A549 (cell line): ENCODE measurements around the gene PAK1.

Experiments used
- CTCF ChIP-seq: fragments of >200 bp; sonication (Bioruptor Twin); formaldehyde crosslinking; IDR thresholded peaks from 3 replicates; pipeline ENCODE4 v1.5.1; 2016
- EP300 ChIP-seq, 2 experiments: fragments of >200 bp; sonication (Bioruptor Twin); formaldehyde crosslinking; IDR thresholded peaks; 2 replicates in 1 of 2; 3 replicates in 1 of 2; pipeline ENCODE4 v1.6.1; 2016 to 2017
- HOXA7 ChIP-seq: fragments of 250-450 bp; sonication (Bioruptor Pico); IDR thresholded peaks from 2 replicates; pipeline ENCODE4 v1.5.0; 2020; ENCODE audit warnings: mild to moderate bottlenecking, moderate library complexity
- MAX ChIP-seq: IDR thresholded peaks from 2 replicates; pipeline ENCODE4 v1.6.1; 2012
- RAD21 ChIP-seq, 2 experiments: fragments of >200 bp in 1 of 2; sonication (Bioruptor Twin) in 1 of 2; formaldehyde crosslinking in 1 of 2; IDR thresholded peaks in 1 of 2; conservative IDR thresholded peaks in 1 of 2; 2 replicates in 1 of 2; 3 replicates in 1 of 2; pipeline ENCODE4 v1.6.1; 2012 to 2018; ENCODE audit warnings: inconsistent platforms in 1 of 2
- REST ChIP-seq: fragments of 200-600 bp; sonication (generic); IDR thresholded peaks from 2 replicates; pipeline ENCODE4 v1.6.1; 2016; ENCODE audit warnings: antibody characterized with exemption, mild to moderate bottlenecking, moderate library complexity
- ZFP36 ChIP-seq: fragments of 450-650 bp; IDR thresholded peaks from 2 replicates; pipeline ENCODE4 v1.6.1; 2014; ENCODE audit warnings: borderline replicate concordance; ENCODE audit not compliant: partially characterized antibody

GRCh38 chr11:77424644-77425043 lies 49.2 kb downstream of the PAK1 start:
- TF ChIP-seq ZFP36 (no peak), REST (no peak), HOXA7 (CRISPR knock-in tag) (no peak), MAX (no peak), EP300 (IDR thresholded peaks at IDR 0.05) (no peak), CTCF (no peak), RAD21 (conservative IDR thresholded peaks at IDR 0.05 in 1 of 2, IDR thresholded peaks at IDR 0.05 in 1 of 2) (no peak)
